HepG2 (cell line): Measurements from ENCODE around the gene COQ7. TPM values are rescaled to one million over a fixed set of nuclear protein-coding genes. Genes with fewer than 3 reads are reported as not detected.

ENCODE experiments used
- ARID2 ChIP-seq: sonication (generic); formaldehyde crosslinking; IDR thresholded peaks from 2 replicates; pipeline ENCODE4 v1.8.1; 2022; ENCODE audit warnings: mild to moderate bottlenecking, missing genetic modification reagents, borderline replicate concordance
- ASH2L ChIP-seq: fragments of 300-600, 200-600 bp; sonication (generic); IDR thresholded peaks from 2 replicates; pipeline ENCODE4 v1.7.0; 2017; ENCODE audit warnings: low read depth, mild to moderate bottlenecking, moderate library complexity, mixed read lengths, low read length; ENCODE audit not compliant: insufficient read length
- FLYWCH1 ChIP-seq: sonication (generic); formaldehyde crosslinking; IDR thresholded peaks from 2 replicates; pipeline ENCODE4 v1.8.1; 2023; ENCODE audit warnings: mild to moderate bottlenecking, missing genetic modification reagents
- HES4 ChIP-seq: sonication (generic); formaldehyde crosslinking; IDR thresholded peaks from 2 replicates; pipeline ENCODE4 v1.9.0; 2021; ENCODE audit warnings: mild to moderate bottlenecking, missing genetic modification reagents, borderline replicate concordance
- KMT2B ChIP-seq: IDR thresholded peaks from 2 replicates; pipeline ENCODE4 v1.6.1; 2016; ENCODE audit warnings: missing genetic modification reagents, missing compliant biosample characterization
- PAWR ChIP-seq: sonication (generic); formaldehyde crosslinking; IDR thresholded peaks from 2 replicates; pipeline ENCODE4 v1.4.0; 2020; ENCODE audit warnings: missing genetic modification reagents, mild to moderate bottlenecking, borderline replicate concordance
- RNF219 ChIP-seq: sonication (generic); formaldehyde crosslinking; IDR thresholded peaks from 2 replicates; pipeline ENCODE4 v1.5.0; 2020; ENCODE audit warnings: mild to moderate bottlenecking, missing genetic modification reagents
- SMAD9 ChIP-seq: sonication (generic); formaldehyde crosslinking; IDR thresholded peaks from 2 replicates; pipeline ENCODE4 v1.5.1; 2020; ENCODE audit warnings: mild to moderate bottlenecking, missing genetic modification reagents
- THAP11 ChIP-seq: IDR thresholded peaks from 2 replicates; pipeline ENCODE4 v1.6.1; 2016; ENCODE audit warnings: missing biosample characterization, missing genetic modification reagents
- ZBTB33 ChIP-seq: sonication (generic); formaldehyde crosslinking; IDR thresholded peaks from 2 replicates; pipeline ENCODE4 v1.4.0; 2020; ENCODE audit warnings: missing genetic modification reagents
- ZC3H4 ChIP-seq: sonication (generic); formaldehyde crosslinking; IDR thresholded peaks from 2 replicates; pipeline ENCODE4 v1.4.0; 2020; ENCODE audit warnings: missing genetic modification reagents, borderline replicate concordance
- ZFYVE20 ChIP-seq: sonication (generic); formaldehyde crosslinking; IDR thresholded peaks from 2 replicates; pipeline ENCODE4 v1.8.0; 2023; ENCODE audit warnings: low read depth, mild to moderate bottlenecking, moderate library complexity, missing genetic modification reagents, borderline replicate concordance
- ZNF235 ChIP-seq: sonication (generic); formaldehyde crosslinking; IDR thresholded peaks from 2 replicates; pipeline ENCODE4 v1.8.1; 2023; ENCODE audit warnings: mild to moderate bottlenecking, missing genetic modification reagents, borderline replicate concordance
- ZNF563 ChIP-seq: sonication (generic); formaldehyde crosslinking; IDR thresholded peaks from 2 replicates; pipeline ENCODE4 v1.8.0; 2022; ENCODE audit warnings: mild to moderate bottlenecking, moderate library complexity, missing genetic modification reagents
- ZNF776 ChIP-seq: sonication (generic); formaldehyde crosslinking; IDR thresholded peaks from 2 replicates; pipeline ENCODE4 v1.4.0; 2020; ENCODE audit warnings: mild to moderate bottlenecking, missing genetic modification reagents
- ZNF816 ChIP-seq: sonication (generic); formaldehyde crosslinking; IDR thresholded peaks from 2 replicates; pipeline ENCODE4 v1.8.0; 2022; ENCODE audit warnings: missing genetic modification reagents, mild to moderate bottlenecking, borderline replicate concordance
- polyA plus RNA-seq, 8 experiments: library from polyadenylated mRNA; depleted of rRNA in 3 of 8; stranded (reverse) in 7 of 8; unstranded in 1 of 8; fragments of >200 nt; fragmentation: Illumina TruSeq in 4 of 8; extraction: Trizol in 4 of 8; gene quantifications; 2 replicates each; pipeline versions ENCODE4 v1.2.1 to v1.2.3, GENCODE V29; 2011 to 2016; ENCODE audit warnings: low read depth in 4 of 8, missing spikeins in 1 of 8, mixed read lengths in 1 of 8; ENCODE audit not compliant: insufficient read depth in 1 of 8
- total RNA-seq, 5 experiments: library from RNA; depleted of rRNA; stranded (reverse); fragments of >200 nt; fragmentation: Illumina TruSeq; extraction: Trizol; gene quantifications; 2 replicates each; pipeline ENCODE4 v1.2.3, GENCODE V29; 2016; ENCODE audit warnings: low read depth in 1 of 5
- TF ChIP-seq, protein P1 (sequence below): sonication (generic); formaldehyde crosslinking; IDR thresholded peaks from 2 replicates; pipeline ENCODE4 v1.5.1; 2020; ENCODE audit warnings: missing genetic modification reagents, mild to moderate bottlenecking, borderline replicate concordance
- TF ChIP-seq, protein P2 (sequence below): sonication (generic); formaldehyde crosslinking; IDR thresholded peaks from 2 replicates; pipeline ENCODE4 v1.5.0; 2020; ENCODE audit warnings: mild to moderate bottlenecking, missing genetic modification reagents, borderline replicate concordance

Gene COQ7
- total and polyA plus RNA-seq, 2 of the 13 experiments (the other 11 are each of a cell fraction or from before 2014, with no cell fraction given), result 20.1 to 45.7 TPM

GRCh38 chr16:19067349-19068236, at the start of gene COQ7 (continued):
- TF ChIP-seq ZNF816 (CRISPR knock-in tag) (no peak), ZNF563 (peak; percentile 80; the same call in 1 of the 2 replicates), ZFYVE20 (CRISPR knock-in tag) (no peak), PAWR (CRISPR knock-in tag) (no peak; the same call in 1 of the 2 replicates), ASH2L (peak; percentile 99), RNF219 (CRISPR knock-in tag) (no peak), FLYWCH1 (CRISPR knock-in tag) (no peak), ZC3H4 (CRISPR knock-in tag) (peak; percentile 72; the same call in 1 of the 2 replicates), ZNF235 (no peak), ARID2 (CRISPR knock-in tag) (peak; percentile 92), KMT2B (CRISPR knock-in tag) (peak; percentile 99), ZBTB33 (no peak), HES4 (CRISPR knock-in tag) (peak; percentile 48; the same call in 1 of the 2 replicates), ZNF776 (peak; percentile 41; the same call in 1 of the 2 replicates), THAP11 (CRISPR knock-in tag) (peak; percentile 90), SMAD9 (CRISPR knock-in tag) (no peak)
- TF ChIP-seq, protein P1, sequence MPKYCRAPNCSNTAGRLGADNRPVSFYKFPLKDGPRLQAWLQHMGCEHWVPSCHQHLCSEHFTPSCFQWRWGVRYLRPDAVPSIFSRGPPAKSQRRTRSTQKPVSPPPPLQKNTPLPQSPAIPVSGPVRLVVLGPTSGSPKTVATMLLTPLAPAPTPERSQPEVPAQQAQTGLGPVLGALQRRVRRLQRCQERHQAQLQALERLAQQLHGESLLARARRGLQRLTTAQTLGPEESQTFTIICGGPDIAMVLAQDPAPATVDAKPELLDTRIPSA (CRISPR knock-in tag), result no peak
- TF ChIP-seq, protein P2, sequence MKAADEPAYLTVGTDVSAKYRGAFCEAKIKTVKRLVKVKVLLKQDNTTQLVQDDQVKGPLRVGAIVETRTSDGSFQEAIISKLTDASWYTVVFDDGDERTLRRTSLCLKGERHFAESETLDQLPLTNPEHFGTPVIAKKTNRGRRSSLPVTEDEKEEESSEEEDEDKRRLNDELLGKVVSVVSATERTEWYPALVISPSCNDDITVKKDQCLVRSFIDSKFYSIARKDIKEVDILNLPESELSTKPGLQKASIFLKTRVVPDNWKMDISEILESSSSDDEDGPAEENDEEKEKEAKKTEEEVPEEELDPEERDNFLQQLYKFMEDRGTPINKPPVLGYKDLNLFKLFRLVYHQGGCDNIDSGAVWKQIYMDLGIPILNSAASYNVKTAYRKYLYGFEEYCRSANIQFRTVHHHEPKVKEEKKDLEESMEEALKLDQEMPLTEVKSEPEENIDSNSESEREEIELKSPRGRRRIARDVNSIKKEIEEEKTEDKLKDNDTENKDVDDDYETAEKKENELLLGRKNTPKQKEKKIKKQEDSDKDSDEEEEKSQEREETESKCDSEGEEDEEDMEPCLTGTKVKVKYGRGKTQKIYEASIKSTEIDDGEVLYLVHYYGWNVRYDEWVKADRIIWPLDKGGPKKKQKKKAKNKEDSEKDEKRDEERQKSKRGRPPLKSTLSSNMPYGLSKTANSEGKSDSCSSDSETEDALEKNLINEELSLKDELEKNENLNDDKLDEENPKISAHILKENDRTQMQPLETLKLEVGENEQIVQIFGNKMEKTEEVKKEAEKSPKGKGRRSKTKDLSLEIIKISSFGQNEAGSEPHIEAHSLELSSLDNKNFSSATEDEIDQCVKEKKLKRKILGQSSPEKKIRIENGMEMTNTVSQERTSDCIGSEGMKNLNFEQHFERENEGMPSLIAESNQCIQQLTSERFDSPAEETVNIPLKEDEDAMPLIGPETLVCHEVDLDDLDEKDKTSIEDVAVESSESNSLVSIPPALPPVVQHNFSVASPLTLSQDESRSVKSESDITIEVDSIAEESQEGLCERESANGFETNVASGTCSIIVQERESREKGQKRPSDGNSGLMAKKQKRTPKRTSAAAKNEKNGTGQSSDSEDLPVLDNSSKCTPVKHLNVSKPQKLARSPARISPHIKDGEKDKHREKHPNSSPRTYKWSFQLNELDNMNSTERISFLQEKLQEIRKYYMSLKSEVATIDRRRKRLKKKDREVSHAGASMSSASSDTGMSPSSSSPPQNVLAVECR (CRISPR knock-in tag), result peak; percentile 98
